GM21737 (cell line): ENCODE measurements around the gene PTN.
"Not testable (repeated sequence)": the region's sequence is repeated elsewhere in the genome, so short reads cannot be mapped to it uniquely, and the experiment has no call there.

ENCODE experiments used
- ATAC-seq: cut with Tn5 transposase; IDR thresholded peaks from one replicate; pipeline ENCODE4 v1.9.1; 2021; ENCODE audit warnings: mild to moderate bottlenecking, moderate library complexity; ENCODE audit not compliant: unreplicated experiment

The PTN gene

DNA sequence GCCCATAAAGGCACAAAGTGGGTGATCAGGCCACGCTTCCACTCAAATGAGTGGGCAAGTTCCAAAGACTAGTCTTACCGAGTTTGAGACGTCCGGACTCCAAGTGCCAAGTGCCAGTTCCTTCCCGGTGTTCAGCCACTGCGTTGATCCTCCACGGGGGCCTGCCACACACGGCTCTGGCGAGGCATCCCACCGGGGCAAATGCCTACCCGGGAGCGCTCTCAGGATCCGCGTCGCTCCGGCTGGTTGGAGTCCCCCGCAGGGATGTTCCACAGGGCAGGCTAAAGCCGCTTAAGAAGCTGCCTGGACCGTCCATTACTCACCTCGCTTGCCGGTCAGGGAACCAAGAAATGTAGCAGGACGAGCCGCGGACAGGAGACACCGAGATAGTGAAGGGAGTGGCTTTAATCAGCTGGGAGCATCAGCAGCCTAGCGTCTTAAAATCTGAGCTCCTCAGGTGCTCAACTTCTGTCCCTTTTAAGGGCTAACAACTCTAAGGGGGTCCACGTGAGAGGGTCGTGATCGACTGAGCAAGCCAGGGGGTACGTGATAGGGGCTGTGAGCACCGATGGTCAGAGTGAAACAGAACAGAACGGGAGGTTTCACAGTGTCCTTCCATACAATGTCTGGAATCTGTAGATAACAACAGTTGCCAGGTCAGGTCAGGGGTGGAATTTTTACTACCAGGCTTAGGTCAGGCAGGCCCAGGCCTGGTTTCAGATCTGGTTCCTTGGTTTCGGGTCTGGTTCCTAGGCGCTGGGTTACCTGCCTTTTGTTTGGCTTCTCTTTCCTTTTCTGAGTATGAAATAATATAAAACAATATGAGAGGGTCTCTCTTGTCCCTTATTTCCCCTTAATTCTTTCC, 75.3 kb downstream of the PTN start:
- not testable (repeated sequence) for ATAC-seq

DNA sequence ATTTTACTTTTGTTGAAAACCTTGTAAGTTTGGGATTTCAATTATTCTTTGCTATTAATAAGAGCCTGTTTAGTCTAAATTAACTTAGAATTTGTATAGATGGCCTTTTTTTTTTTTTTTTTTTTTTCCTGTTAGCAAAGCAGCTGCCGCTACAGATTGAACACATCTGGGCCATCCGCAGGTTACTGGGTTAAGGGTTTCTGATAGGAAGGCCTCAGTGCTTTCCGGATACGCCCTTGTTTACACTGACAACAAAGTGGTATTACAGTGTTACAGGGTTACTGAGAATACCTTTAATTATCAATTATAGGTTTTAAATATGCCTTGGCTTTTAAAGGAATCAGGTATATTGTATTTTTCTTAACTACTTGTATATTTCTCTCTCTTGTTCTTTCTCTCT, 76.8 kb downstream of the PTN start:
- ATAC-seq, result no peak

DNA sequence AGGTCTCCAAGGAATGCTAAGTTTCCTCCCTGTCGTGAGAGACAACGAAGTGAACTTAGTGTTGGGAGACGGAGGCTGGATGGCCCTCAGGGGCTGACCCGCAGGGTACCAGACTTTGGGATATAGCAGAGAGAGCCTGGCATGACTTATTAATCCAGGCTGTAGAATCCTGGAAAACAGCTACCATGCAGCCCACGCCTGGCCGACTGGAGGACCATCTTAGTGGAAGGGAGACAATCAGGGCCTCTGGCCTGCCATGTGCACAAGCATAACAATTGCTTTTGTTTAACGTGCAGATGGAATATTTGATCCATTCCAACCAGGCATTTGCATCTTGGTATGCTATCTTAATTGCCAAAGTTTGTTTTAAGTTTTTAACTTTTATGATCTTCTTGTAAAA, 78.1 kb downstream of the PTN start:
- not testable (repeated sequence) for ATAC-seq

DNA sequence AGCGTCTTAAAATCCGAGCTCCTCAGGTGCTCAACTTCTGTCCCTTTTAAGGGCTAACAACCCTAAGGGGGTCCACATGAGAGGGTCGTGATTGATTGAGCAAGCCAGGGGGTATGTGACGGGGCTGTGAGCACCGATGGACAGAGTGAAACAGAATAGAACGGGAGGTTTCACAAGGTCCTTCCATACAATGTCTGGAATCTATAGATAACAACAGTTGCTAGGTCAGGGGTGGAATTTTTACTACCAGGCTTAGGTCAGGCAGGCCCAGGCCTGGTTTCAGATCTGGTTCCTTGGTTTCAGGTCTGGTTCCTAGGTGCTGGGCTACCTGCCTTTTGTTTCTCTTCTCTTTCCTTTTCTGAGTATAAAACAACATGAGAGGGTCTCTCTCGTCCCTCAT, 80.9 kb downstream of the PTN start:
- no peak for ATAC-seq

DNA sequence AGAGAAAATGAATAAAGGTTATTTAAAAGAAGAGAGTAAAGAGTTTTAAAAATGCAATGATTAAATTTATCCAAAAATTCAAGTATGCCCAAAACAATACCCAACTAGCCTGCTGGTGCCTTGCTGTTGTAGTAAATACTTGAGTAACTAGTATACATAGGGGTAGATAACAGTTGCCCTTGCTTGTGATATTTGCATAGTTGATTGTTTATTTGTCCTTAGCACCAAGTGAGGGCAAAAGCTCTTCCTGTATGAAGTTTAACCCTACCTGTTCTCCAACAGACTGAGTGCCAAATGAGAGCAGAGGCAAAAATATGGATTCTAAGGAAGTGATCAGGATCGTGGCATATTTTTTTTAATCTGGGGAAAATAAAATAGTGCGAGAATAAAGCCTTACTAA, 85.0 kb downstream of the PTN start:
- ATAC-seq, result no peak

DNA sequence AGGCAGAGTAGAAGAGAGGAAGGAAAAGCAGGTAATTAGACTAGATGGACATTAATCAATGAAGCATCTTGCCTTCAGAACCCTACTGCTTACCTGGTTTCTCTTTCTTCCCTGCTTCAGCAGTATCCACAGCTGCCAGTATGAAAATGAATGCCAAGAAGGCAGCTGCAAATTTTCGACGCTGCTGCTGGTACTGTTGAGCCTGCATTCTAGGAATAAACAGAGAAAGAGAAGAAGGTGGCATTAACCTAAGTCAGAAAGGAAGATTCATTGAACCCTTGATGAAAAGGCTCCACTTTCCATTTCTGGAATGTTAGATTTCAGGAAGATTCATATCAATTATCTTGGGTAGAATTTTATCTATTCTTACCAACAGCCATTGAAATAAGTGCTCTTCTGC, 88.8 kb downstream of the PTN start:
- no peak for ATAC-seq

DNA sequence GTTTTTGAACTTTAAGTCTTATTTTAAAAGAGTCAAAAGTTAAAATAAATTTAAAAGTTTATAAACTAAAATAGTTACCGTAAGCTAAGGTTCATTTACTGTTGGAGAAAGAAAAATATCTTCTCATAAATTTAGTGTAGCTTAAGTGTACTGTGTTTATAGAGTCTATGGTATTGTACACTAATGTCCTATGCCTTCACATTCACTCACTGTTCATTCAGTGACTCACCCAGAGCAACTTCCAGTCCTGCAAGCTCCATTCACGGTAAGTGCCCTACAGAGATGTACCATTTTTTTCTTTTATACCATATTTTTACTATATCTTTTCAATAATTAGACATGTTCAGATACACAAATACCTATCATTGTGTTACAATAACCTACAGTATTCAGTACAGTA, 97.6 kb downstream of the PTN start:
- no peak for ATAC-seq

DNA sequence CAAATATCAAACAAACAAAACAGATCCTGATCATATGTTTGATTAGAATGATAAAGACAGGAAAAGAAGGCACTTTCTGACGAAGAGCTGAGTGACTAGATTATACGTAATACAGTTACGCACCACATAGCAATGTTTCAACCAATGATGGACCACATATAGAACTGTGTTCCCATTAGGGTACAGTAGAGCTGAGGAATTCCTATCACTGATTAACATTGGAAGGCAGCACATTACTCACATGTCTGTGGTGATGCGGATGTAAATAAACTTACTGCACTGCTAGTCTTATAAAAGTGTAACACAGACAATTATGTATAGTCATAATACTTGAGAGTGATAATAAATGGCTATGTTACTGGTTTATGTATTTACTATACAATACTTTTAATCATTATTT, 98.3 kb downstream of the PTN start:
- no peak for ATAC-seq

DNA sequence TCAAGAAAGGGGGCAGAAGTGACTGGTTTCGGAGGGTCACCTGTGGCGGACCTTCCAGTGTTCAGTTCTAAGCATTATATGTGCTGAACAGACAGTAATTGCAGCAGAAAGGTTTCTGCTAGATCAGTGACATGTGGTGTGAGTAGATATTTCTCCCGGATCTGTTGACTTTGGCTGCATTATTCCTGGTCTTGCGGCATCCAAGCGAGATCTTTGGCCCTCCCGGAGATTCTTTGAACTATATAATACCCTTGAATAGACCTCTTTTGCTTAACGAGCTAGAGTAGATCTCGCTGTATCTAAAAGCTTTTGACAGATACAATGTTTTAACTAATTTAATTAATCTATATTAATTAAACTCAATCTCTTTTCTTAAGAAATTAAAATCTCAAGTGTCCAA, 99.8 kb downstream of the PTN start:
- no peak for ATAC-seq

DNA sequence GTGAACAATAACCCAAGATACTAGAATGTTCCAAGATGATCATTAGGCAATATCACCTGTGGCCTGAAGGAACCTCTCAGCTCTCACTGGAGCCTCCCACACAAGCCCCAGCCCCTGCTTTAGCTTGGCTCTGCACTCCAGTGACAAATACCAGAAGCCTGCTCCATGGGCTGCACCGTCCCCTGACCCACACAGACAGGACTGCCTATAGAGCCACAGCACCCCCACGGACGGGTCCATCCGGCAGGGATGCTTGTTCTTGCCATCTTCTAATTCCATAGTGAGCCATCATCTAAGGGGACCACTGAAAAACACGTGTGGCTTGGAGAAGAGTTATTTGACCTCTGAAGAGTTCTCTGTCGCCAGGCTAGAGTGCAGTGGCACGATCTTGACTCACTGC, 100.9 kb downstream of the PTN start:
- no peak for ATAC-seq

DNA sequence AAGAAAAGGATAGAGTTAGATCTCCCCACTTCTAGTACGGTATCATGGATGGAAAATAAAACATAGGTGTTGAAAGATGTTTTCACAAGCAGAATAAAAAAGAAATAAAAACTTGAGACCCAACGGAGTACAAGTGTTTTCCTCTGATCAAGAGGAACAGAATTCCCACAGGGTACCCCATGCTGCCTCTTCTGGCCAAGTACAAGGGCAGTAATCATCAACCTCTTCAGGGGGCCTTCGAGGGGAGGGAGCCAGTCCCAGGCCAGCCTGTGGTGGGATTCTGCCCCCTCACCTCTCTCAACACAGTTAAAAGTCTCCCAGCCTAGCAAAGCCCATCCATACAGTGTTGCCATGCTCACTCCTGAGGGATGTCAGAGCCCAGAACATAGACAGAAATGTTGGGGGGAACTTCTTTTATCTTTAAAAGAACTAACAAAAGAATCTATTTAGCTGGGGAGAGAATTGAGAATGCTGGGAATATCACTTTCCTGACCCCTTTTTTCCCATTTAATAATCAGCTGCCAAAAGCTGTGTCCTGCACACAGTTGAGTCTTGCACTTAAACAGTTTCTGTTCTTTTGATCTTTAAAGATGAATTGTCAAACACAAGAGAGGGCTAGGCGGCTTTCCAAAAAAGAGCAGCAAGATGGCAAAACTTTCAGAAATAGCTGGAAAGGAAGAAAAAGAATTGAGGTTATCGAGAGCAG, 101.7 kb downstream of the PTN start:
- no peak for ATAC-seq

DNA sequence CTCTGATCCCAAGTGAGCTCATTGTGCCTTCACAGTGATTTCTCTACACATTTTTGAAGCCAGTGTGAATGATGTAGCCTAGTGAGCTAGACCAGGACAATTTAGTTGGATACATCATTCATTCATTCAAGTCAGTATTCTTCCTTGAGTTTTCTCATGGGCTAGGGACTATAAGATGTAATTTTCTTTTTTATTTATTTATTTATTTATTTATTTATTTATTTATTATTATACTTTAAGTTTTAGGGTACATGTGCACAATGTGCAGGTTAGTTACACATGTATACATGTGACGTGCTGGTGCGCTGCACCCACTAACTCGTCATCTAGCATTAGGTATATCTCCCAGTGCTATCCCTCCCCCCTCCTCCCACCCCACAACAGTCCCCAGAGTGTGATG, 104.3 kb downstream of the PTN start:
- not testable (repeated sequence) for ATAC-seq

DNA sequence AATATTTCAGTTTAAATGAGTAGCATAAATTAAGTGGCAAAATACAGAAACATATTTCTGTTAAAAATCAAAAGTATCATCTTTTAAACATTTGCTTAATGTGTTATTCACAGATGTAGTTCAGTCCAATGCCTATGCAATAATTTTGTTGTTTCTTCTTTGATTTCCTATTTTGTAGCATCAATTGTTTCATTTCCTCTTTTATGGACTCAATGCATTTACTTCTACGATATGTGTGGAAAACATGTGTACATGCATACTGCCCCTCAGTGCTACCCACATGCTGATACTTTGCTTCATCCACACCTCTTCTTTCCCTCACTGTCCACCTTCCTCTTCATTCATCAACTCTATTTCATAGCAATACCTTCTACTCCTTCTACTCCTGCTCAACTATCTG, 108.1 kb downstream of the PTN start:
- no peak for ATAC-seq

DNA sequence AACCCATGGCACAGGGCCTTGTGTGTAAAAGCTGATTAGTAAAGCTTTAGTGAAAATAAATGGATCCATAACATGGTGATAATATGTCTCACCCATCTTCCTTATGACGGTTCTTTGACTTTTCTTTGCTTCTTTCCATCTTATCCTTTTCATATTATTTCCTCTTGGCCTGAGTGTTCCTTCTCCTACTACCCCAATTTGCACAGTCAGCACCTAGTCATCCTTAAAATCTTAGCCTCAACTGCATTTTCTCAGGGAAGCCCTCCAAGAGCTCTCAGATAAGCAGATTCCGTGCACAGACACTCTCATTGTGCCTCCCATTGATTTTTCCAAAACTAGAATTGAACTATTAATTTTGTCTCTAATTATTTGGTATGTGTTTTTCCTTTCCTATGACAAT, 112.4 kb downstream of the PTN start:
- ATAC-seq, result no peak

DNA sequence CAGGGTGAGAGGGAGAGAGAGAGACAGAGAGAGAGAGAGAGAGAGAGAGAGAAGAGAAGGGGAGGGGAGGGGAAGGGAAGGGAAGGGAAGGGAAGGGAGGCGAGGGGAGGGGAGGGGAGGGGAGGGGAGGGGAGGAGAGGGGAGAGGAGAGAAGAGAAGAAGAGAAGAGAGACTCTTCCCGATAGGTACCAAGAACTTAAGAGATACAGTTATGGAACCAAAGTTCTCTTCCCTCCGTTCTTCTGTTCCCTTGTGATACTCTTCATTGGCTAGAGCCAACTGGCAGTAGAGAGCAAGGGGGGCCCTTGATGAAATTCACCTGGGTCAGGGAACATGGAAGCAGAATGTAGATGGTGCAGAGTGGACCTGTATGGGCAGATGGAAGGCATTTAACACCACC, 122.1 kb downstream of the PTN start:
- no peak for ATAC-seq

DNA sequence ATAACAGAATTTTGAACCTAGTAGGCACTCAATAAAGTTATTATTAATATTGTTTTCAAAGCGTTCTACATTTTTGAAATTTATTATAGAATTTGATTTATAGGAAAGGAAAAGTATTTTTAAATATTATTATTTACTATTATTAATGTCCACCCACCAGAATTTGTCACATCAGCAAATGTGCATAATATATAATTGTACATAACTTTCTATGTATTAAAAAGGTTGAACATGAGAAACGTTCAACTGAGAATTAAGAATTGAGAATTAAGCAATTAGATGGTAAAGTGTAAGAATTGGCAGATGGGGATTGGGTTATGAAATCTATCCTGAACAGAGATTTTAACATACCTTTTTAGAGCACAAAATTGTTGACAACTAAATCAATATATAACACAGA, 129.8 kb downstream of the PTN start:
- no peak for ATAC-seq

DNA sequence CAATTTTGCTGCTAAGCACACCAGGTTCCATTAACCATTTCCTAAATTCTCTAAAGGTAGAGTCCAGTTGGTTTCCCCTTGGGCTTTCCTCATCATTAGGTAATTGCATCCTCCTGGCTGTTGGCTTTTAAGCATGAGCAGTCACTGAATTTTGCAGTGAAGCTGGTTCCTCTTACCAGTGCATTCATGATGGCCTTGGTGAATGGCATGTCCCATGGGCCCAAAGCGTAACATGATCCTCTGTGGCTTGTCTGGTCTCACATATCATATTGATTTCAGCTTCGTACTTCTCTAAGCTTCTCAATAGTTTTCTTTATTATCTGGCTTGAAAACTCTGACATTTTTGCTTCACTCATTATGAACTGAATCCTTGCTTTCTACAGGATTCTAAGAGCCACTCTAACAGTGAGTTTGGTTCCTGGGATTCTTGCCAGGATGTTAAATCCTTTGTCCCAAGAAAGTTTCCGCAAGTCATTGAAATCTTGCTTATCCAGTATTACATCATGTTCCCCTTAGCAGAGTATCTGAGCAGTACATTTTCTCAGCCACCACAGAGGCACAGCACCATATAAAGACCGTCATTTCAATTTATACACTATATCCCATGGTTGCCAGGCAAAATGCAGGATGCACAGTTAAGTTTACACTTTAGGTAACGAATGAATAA, 134.2 kb downstream of the PTN start:
- ATAC-seq, result no peak

DNA sequence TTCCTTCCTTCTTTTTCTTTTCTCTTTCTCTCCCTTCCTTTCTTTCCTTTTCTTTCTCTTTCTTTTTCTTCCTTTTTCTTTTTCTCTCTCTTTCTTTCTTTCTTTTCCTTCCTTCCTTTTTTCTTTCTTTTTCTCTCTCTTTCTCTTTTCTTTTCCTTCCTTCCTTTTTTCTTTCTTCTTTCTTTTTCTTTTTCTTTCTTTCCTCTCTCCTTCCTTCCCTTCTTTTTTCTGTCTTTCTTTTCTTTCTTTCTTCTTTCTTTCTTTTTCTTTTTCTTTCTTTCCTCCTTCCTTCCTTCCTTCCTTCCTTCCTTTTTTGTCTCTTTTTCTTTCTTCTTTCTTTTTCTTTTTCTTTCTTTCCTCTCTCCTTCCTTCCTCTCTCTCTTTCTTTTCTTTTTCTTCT, 136.8 kb downstream of the PTN start:
- no peak for ATAC-seq

DNA sequence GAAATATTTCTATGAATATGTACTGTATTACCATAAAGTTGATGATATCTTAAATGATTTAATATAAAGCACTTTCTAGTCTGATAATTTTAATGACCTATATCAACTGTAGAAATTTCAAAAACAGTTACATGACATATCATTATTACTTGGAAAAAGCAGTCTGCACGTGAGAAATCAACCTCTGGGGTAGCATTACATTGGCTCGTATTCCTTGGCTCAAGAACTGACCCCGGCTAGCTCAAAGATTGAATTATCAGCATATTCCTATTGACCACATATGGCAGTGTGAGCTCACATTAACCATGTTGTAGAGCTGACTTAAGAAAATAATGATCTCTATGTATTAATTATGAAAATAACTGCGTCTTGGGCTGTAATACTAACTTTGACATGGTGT, 139.3 kb downstream of the PTN start:
- ATAC-seq, result no peak

DNA sequence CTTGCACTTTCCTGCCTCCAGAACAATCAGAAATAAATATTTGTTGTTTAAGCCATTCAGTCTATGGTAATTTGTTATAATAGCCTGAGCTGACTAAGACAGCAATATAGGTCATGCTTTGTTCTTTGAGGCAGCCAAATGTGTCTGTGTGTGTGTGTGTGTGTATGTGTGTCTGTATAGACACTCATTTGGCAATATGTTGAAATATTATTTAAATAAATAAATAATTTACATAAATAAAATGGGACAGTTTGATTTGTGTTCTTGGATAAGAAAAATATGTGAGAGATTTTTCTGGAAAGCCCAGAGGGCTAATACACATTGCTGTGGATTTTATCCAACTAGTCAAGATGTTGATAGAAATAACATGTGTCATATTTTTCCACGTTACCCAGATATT, 140.2 kb downstream of the PTN start:
- ATAC-seq, result no peak

DNA sequence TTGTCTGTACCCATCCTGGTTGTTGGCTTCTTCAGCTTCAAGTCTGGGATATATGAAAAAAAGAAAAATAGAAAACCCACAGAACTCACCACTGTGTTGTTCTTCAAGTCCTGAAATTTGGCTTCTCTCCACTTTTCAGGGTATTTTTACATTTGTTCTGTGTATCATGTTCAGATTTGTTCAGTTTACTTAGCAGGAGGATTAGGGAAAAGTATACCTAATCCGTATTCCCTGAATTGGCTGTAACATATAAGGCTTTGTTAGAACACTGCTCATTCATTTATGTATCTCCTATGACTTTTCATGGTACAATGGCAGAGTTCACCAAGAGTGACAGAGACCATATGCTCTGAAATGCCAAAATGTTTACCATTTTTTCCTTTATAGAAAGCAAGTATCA, 146.9 kb downstream of the PTN start:
- no peak for ATAC-seq

DNA sequence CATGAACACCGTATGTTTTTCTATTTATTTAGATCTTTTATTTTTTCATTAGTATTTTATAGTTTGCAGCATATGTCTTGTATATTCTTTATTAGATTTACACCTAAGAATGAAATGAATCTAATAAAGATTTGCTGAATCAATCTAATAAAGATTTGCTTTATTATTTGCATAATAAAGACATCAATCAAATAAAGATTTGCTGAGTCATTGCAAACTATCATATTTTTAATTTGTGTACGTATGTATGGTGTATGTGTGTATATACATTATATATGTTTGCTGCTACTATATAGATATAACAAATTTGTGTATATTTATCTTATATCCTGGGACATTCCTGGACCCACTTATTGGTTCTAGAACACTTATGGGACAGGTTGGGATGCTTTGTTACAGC, 147.5 kb downstream of the PTN start:
- ATAC-seq, result no peak
